A549 (cell line): ENCODE measurements around the gene TGFBRAP1. TPM values are rescaled to one million over a fixed set of nuclear protein-coding genes. Genes with fewer than 3 reads are reported as not detected.

Source experiments
- ATAC-seq, 2 experiments: fragments of 200-7000 bp in 1 of 2; fragments of >200 bp in 1 of 2; cut with Nextera tagmentation in 1 of 2; cut with Tn5 transposase in 1 of 2; 3 replicates each; pipeline versions ENCODE4 v1.8.0 to v1.9.1; 2018 to 2020; ENCODE audit warnings: mild to moderate bottlenecking in 1 of 2, moderate library complexity in 1 of 2
- CTCF ChIA-PET: fragments of 300-600 bp; sonication (Branson Sonifier 250); formaldehyde crosslinking; extraction: SDS; loops from one replicate; lab custom pipeline; 2021; ENCODE audit warnings: antibody characterized with exemption, inconsistent platforms; lab: Yijun Ruan, JAX
- POLR2A ChIA-PET: fragments of 350-600 bp; formaldehyde crosslinking; extraction: SDS; loops from one replicate; lab custom pipeline; 2021; ENCODE audit warnings: antibody characterized with exemption, inconsistent platforms; lab: Yijun Ruan, JAX
- DNase-seq, 2 experiments: peaks; one replicate each; pipeline versions ENCODE4 v3.0.0 to v3.0.0-alpha.2; 2011 to 2016; ENCODE audit warnings: low read depth in 1 of 2, low spot score in 1 of 2
- FAIRE-seq: peaks from 2 replicates; lab custom pipeline; 2011; peaks lifted over from hg19 to GRCh38; lab: Jason Lieb, UNC
- H3K27ac ChIP-seq, 2 experiments: fragments of >200 bp; sonication (Bioruptor Twin); formaldehyde crosslinking; 3 replicates each; pipeline ENCODE4 v1.5.1; 2016 to 2017
- H3K4me1 ChIP-seq: fragments of >200 bp; sonication (Bioruptor Twin); formaldehyde crosslinking; 3 replicates; pipeline ENCODE4 v1.6.1; 2016
- H3K4me2 ChIP-seq: fragments of >200 bp; sonication (Bioruptor Twin); formaldehyde crosslinking; 3 replicates; pipeline ENCODE4 v1.6.1; 2016
- H3K4me3 ChIP-seq: fragments of >200 bp; sonication (Bioruptor Twin); formaldehyde crosslinking; 3 replicates; pipeline ENCODE4 v1.5.1; 2016
- H3K9me3 ChIP-seq: fragments of >200 bp; sonication (Bioruptor Twin); formaldehyde crosslinking; 3 replicates; pipeline ENCODE4 v1.6.1; 2016
- CHD4 ChIP-seq: fragments of 200-600 bp; sonication (generic); IDR thresholded peaks from 2 replicates; pipeline ENCODE4 v1.6.1; 2016; ENCODE audit warnings: antibody characterized with exemption, mild to moderate bottlenecking, borderline replicate concordance
- EHF ChIP-seq: fragments of 250-450 bp; sonication (Bioruptor Pico); IDR thresholded peaks from 2 replicates; pipeline ENCODE4 v1.5.0; 2020; ENCODE audit warnings: mild to moderate bottlenecking
- ESRRA ChIP-seq: fragments of 150-350 bp; IDR thresholded peaks from 2 replicates; pipeline ENCODE4 v1.6.1; 2014; ENCODE audit warnings: mild to moderate bottlenecking, low read length, borderline replicate concordance
- FOSB ChIP-seq: fragments of 250-450 bp; sonication (Bioruptor Pico); IDR thresholded peaks from 2 replicates; pipeline ENCODE4 v1.5.0; 2020; ENCODE audit warnings: mild to moderate bottlenecking, moderate library complexity
- HES2 ChIP-seq: fragments of >200 bp; sonication (Bioruptor Twin); formaldehyde crosslinking; IDR thresholded peaks from 2 replicates; pipeline ENCODE4 v1.6.1; 2016
- HOXB13 ChIP-seq: fragments of 250-450 bp; sonication (Bioruptor Pico); IDR thresholded peaks from 2 replicates; pipeline ENCODE4 v1.5.0; 2020; ENCODE audit warnings: low read depth, mild to moderate bottlenecking, moderate library complexity
- HOXB5 ChIP-seq: fragments of 250-450 bp; sonication (Bioruptor Pico); IDR thresholded peaks from 2 replicates; pipeline ENCODE4 v1.5.0; 2020; ENCODE audit warnings: mild to moderate bottlenecking, moderate library complexity
- JUN ChIP-seq, 2 experiments: fragments of >200 bp; sonication (Bioruptor Twin); formaldehyde crosslinking; IDR thresholded peaks; 2 replicates in 1 of 2; 3 replicates in 1 of 2; pipeline ENCODE4 v1.6.1; 2016 to 2017
- KDM1A ChIP-seq: fragments of 200-600 bp; sonication (generic); IDR thresholded peaks from 2 replicates; pipeline ENCODE4 v1.6.1; 2016; ENCODE audit warnings: low read depth, mild to moderate bottlenecking
- MYC ChIP-seq: IDR thresholded peaks from 2 replicates; pipeline ENCODE4 v1.6.1; 2012; ENCODE audit warnings: mild to moderate bottlenecking, inconsistent platforms, low read length, improper control_type of control experiment, borderline replicate concordance
- PBX3 ChIP-seq: IDR thresholded peaks from 2 replicates; pipeline ENCODE4 v1.6.1; 2012
- POLR2A ChIP-seq: IDR thresholded peaks from 2 replicates; pipeline ENCODE4 v1.6.1; 2012; ENCODE audit warnings: mild to moderate bottlenecking, low read length
- RCOR1 ChIP-seq: fragments of 150-350 bp; IDR thresholded peaks from 2 replicates; pipeline ENCODE4 v1.6.1; 2014; ENCODE audit warnings: antibody characterized with exemption, low read length, low read depth
- SMC3 ChIP-seq: fragments of >200 bp; sonication (Bioruptor Twin); formaldehyde crosslinking; IDR thresholded peaks from 3 replicates; pipeline ENCODE4 v1.6.1; 2018; ENCODE audit warnings: inconsistent platforms
- TP53 ChIP-seq: fragments of 250-450 bp; sonication (Bioruptor Pico); IDR thresholded peaks from 2 replicates; pipeline ENCODE4 v1.5.0; 2021; ENCODE audit warnings: mild to moderate bottlenecking, moderate library complexity
- WGBS: methylation state at CpG from one replicate; pipeline ENCODE4 v1.1.6; 2017; ENCODE audit errors: missing lambda C conversion rate; 5-methylcytosine and 5-hydroxymethylcytosine counted together
- polyA plus RNA-seq, 4 experiments: library from polyadenylated mRNA; depleted of rRNA in 3 of 4; stranded (reverse); fragments of >200 nt; fragmentation: RNase III in 1 of 4; extraction: RNeasy Plus Mini Kit Qiagen cat#74134 plus additional on column Dnase treatment in 1 of 4; gene quantifications; 2 replicates in 3 of 4; 3 replicates in 1 of 4; pipeline ENCODE4 v1.2.3, GENCODE V29; 2011 to 2017
- TF ChIP-seq, protein P1 (sequence below): fragments of 250-450 bp; sonication (Bioruptor Pico); IDR thresholded peaks from 2 replicates; pipeline ENCODE4 v1.5.0; 2021; ENCODE audit warnings: mild to moderate bottlenecking, moderate library complexity, borderline replicate concordance
- TF ChIP-seq, protein P2 (sequence below): IDR thresholded peaks from 2 replicates; pipeline ENCODE4 v1.6.1; 2012
- TF ChIP-seq, protein P3 (sequence below): IDR thresholded peaks from 2 replicates; pipeline ENCODE4 v1.6.1; 2012; ENCODE audit warnings: low read depth, borderline replicate concordance

TGFBRAP1 gene
- polyA plus RNA-seq, 2 of the 4 experiments (the other 2 are of a cell fraction): 9.0 to 13.7 TPM

- TF ChIP-seq RCOR1 (no peak), HOXB13 (CRISPR knock-in tag) (no peak)
- TF ChIP-seq, protein P1, sequence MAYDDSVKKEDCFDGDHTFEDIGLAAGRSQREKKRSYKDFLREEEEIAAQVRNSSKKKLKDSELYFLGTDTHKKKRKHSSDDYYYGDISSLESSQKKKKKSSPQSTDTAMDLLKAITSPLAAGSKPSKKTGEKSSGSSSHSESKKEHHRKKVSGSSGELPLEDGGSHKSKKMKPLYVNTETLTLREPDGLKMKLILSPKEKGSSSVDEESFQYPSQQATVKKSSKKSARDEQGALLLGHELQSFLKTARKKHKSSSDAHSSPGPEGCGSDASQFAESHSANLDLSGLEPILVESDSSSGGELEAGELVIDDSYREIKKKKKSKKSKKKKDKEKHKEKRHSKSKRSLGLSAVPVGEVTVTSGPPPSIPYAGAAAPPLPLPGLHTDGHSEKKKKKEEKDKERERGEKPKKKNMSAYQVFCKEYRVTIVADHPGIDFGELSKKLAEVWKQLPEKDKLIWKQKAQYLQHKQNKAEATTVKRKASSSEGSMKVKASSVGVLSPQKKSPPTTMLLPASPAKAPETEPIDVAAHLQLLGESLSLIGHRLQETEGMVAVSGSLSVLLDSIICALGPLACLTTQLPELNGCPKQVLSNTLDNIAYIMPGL: no peak
Measured at GRCh38 chr2:105272176-105272575, 57.4 kb downstream of the TGFBRAP1 start (continued).

GRCh38 chr2:105271393-105272045, 58.0 kb downstream of the TGFBRAP1 start:
- CTCF ChIA-PET: interaction anchor here (1.1 kb wide), 1 partner anchor 16 kb away, joined by 3 read pairs; no protein-coding TSS in a partner anchor
- FAIRE-seq (no peak), ATAC-seq (no peak), DNase-seq (no peak)
- no peak overlapping the region for H3K27ac ChIP-seq
- TF ChIP-seq KDM1A: no peak
- TF ChIP-seq FOSB (CRISPR knock-in tag): no peak
- no peak for TF ChIP-seq MYC
- no peak for TF ChIP-seq ESRRA
- TF ChIP-seq, protein P2, sequence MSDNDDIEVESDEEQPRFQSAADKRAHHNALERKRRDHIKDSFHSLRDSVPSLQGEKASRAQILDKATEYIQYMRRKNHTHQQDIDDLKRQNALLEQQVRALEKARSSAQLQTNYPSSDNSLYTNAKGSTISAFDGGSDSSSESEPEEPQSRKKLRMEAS: no peak
- TF ChIP-seq SMC3: no peak
- no peak for TF ChIP-seq JUN (IDR thresholded peaks at IDR 0.05)
- no peak for TF ChIP-seq CHD4
- no peaks in the 10 kb centered on the region for H3K9me3 ChIP-seq
- POLR2A ChIA-PET: no interaction called here
- H3K4me3 ChIP-seq: no peak overlapping the region
- WGBS: 92% methylated on average over 14 of the region's 14 CpGs
- no peaks in the 10 kb centered on the region for H3K4me1 ChIP-seq
- H3K4me2 ChIP-seq: no peak overlapping the region

DNA sequence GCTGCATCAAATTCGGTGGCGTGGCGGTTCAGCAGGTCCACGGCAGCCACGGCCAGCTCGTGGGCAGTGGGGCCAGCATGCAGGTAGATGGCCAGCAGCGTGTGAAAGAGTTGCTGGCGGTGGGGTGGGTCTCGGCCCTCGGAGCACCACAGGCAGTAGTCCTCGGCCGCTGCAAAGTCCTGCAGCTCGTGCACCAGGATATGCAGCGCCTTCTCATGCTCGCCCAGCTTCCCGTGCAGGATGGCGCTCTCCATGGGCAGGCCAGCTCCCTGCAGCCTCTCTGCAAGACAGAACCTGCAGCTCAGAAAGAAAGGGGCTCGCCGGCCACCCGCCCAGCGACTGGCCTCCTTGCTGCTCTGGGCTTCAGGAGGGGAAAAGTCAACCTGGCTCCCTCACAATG, 60.1 kb downstream of the TGFBRAP1 start:
- Histone ChIP-seq H3K9me3 (no peaks in the 10 kb centered on the region), H3K4me1 (no peaks in the 10 kb centered on the region), H3K27ac (no peak overlapping the region), H3K4me2 (no peak overlapping the region), H3K4me3 (no peak overlapping the region)
- DNase-seq (no peak), ATAC-seq (no peak), FAIRE-seq (no peak)
- ChIA-PET CTCF (interaction anchor here (1.1 to 1.2 kb wide), 3 partner anchors 17 to 154 kb away, joined by 3 read pairs; no protein-coding TSS in a partner anchor), POLR2A (no interaction called here)
- 97% methylated on average over 11 of the region's 21 CpGs for WGBS
- TF ChIP-seq HES2: no peak
- TF ChIP-seq SMC3: no peak
- TF ChIP-seq, protein P2: no peak
- no peak for TF ChIP-seq EHF (CRISPR knock-in tag)
- TF ChIP-seq HOXB5 (CRISPR knock-in tag): no peak
- no peak for TF ChIP-seq PBX3
- TF ChIP-seq POLR2A: no peak
- no peak for TF ChIP-seq FOSB (CRISPR knock-in tag)
- no peak for TF ChIP-seq TP53 (CRISPR knock-in tag)
- TF ChIP-seq, protein P3, sequence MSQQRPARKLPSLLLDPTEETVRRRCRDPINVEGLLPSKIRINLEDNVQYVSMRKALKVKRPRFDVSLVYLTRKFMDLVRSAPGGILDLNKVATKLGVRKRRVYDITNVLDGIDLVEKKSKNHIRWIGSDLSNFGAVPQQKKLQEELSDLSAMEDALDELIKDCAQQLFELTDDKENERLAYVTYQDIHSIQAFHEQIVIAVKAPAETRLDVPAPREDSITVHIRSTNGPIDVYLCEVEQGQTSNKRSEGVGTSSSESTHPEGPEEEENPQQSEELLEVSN: no peak
